ENCODE measurements around the gene HECW1. TPM values are rescaled to one million over a fixed set of nuclear protein-coding genes. Genes with fewer than 3 reads are reported as not detected.
A peak's percentile ranks its signal among the peaks of the same experiment; 100 is the strongest.
"Not testable (repeated sequence)": the region's sequence is repeated elsewhere in the genome, so short reads cannot be mapped to it uniquely, and the experiment has no call there.

Gene HECW1
- total RNA-seq, 1 experiment from 2014 or later = 33.8 TPM

DNA sequence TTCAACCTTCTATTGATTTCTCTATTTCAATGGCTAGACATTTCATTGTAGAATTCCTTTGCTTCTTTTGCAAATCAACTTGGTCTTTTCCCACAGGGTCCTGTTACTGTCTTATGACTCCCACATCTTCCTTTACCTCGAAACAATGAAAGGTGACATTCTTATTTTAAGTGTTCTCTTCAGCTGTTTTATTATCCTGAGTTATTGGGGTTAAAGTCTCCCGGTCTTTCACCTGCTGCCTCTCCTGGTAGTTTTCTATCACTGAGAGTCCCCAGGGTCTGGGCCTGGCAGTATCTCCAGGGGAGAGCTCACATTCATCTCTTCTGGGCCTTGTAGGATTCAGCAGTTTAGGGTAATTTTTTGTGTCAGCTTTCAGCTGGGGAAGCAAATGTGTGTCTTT lies 95.8 kb downstream of the HECW1 start:
- no peak for DNase-seq (ENCODE audit: low spot score)

GRCh38 chr7:43210539-43210938 lies 98.1 kb downstream of the HECW1 start:
- not testable (repeated sequence) for DNase-seq (ENCODE audit: low spot score)

- no peak for DNase-seq (ENCODE audit: low spot score)
These were observed 98.8 kb downstream of the HECW1 start for GRCh38 chr7:43211286-43211685.

DNA sequence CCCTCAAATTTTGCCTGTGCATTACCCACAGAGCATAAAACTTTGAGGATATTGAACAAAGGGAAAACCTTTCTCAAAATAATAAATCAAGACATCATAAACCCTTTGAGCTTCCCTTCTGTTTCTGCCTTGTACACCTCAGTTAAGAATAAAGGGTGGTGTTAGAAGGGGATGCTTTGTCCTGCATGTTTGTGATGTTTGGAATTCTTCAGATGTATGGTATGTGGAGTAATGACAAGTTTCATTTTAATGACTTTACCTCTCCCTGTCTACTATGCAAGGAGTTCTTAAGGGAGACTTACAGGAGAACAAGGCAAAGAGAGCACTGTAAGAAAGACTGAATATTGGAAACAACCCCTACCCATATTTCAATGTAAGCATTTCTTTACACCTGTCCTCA lies 99.2 kb downstream of the HECW1 start:
- DNase-seq (ENCODE audit: low spot score) = no peak

- DNase-seq (ENCODE audit: low spot score) = no peak
These were observed 100.5 kb downstream of the HECW1 start for GRCh38 chr7:43212921-43213320.

GRCh38 chr7:43215061-43215460 lies 102.6 kb downstream of the HECW1 start:
- DNase-seq (ENCODE audit: low spot score) = no peak

- no peak for DNase-seq (ENCODE audit: low spot score)
These were observed 104.6 kb downstream of the HECW1 start for GRCh38 chr7:43217055-43217454.

DNA sequence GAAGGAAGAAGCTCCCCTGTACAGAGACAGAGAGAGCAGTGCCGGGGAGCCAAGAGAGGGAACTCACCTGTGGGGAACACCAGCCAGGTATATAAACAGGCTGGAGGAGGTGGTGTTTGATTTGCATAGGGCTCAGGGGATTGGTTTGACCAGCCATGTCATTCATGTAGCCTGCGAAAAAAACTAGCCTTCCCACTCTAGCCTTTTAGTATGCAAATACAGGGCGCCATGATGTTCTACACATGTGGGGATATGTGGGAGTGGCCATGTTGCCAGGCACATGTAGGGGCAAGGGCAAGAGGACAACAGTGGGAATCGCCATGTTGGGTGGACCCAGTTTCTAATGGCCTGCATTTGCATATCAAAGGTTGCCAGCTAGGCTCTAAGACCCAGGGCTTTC lies 106.5 kb downstream of the HECW1 start:
- not testable (repeated sequence) for DNase-seq (ENCODE audit: low spot score)

DNA sequence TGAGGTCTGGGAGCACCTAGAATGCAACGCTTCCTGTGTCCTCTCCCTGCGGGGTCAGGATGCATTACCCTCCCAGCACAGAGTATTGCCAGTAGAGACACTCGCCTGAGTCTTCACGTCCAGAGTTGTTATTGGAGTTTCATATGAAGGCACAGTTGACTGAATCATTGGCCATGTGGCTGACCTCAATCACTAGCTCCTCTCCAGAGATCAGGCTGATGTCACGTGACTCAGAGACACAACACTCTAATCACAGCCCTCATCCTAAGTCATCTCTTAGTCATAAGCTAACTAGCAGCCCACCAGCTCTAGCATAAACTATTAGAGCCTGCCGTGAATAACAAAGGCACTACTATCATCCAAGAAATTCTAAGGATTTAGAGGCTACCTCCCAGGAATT lies 107.8 kb downstream of the HECW1 start:
- DNase-seq (ENCODE audit: low spot score) = no peak

- DNase-seq (ENCODE audit: low spot score) = no peak
These were observed 108.3 kb downstream of the HECW1 start for GRCh38 chr7:43220742-43221141.

GRCh38 chr7:43229801-43230200 lies 117.4 kb downstream of the HECW1 start:
- no peak for DNase-seq (ENCODE audit: low spot score)

- DNase-seq (ENCODE audit: low spot score) = no peak
These were observed 119.9 kb downstream of the HECW1 start for GRCh38 chr7:43232366-43232765.

GRCh38 chr7:43234073-43234472 lies 121.6 kb downstream of the HECW1 start:
- no peak for DNase-seq (ENCODE audit: low spot score)

- no peak for DNase-seq (ENCODE audit: low spot score)
These were observed 122.5 kb downstream of the HECW1 start for GRCh38 chr7:43234968-43235367.

DNA sequence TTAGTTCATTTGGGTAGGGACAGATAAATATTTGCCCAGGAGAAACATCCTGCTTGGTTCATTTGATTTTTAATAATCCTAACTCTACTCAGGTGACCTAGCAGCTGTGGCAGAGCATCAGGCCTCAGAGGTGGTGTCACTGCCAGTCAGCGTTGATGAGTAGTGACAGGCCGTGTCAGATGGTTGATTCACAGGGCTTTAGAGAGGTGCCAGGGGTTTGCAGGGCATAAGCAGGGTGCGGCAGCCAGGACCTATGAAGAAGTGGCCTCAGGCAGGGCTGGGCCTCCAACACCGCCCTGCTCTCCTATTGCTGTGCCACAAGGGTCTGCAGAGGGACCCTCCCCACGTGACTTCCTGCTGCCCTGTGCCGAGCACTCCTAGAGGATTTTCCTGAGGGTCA lies 128.1 kb downstream of the HECW1 start:
- no peak for DNase-seq (ENCODE audit: low spot score)

GRCh38 chr7:43242628-43243255 lies 130.3 kb downstream of the HECW1 start:
- peak; percentile 18 for DNase-seq (ENCODE audit: low spot score)

- DNase-seq (ENCODE audit: low spot score) = peak; percentile 8
These were observed 131.8 kb downstream of the HECW1 start for GRCh38 chr7:43244232-43244631.

DNA sequence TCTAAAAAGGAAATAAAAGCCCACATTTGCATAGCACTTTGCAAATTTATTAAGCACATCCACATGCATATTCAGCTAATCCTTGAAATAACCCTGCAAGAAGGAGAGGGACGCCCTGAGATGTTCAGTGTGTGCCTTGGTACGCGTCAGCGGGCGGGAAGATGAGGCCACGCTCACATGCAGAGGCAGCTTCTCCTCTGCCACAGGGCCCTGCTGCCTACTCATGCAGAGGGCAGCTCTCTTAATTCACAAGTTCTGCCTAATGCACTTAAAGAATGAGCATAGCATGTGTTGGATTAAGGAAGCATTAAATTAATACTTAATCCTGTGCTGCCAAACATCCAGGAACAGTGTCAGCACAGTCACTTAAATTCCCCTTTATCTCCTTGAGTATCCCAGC lies 132.3 kb downstream of the HECW1 start:
- DNase-seq (ENCODE audit: low spot score) = peak; percentile 5

DNA sequence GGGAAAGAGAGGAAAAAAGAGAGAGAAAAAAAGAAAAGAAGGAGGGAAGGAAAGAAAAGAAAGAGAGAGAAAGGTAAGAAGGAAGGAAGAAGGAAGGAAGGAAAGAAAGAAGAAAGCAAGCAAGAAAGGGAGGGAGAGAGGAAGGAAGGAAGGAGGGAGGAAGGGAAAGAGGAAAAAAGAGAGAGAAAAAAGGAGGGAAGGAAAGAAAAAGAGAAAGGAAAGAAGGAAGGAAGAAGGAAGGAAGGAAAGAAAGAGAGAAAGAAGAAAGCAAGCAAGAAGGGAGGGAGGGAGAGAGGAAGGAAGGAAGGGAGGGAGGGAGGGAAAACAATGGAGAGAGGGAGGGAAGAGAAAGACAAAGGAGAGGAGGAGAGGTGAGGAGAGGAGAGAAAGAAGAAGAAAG lies 135.3 kb downstream of the HECW1 start:
- DNase-seq (ENCODE audit: low spot score) = no peak

GRCh38 chr7:43248553-43248952 lies 136.1 kb downstream of the HECW1 start:
- no peak for DNase-seq (ENCODE audit: low spot score)

DNA sequence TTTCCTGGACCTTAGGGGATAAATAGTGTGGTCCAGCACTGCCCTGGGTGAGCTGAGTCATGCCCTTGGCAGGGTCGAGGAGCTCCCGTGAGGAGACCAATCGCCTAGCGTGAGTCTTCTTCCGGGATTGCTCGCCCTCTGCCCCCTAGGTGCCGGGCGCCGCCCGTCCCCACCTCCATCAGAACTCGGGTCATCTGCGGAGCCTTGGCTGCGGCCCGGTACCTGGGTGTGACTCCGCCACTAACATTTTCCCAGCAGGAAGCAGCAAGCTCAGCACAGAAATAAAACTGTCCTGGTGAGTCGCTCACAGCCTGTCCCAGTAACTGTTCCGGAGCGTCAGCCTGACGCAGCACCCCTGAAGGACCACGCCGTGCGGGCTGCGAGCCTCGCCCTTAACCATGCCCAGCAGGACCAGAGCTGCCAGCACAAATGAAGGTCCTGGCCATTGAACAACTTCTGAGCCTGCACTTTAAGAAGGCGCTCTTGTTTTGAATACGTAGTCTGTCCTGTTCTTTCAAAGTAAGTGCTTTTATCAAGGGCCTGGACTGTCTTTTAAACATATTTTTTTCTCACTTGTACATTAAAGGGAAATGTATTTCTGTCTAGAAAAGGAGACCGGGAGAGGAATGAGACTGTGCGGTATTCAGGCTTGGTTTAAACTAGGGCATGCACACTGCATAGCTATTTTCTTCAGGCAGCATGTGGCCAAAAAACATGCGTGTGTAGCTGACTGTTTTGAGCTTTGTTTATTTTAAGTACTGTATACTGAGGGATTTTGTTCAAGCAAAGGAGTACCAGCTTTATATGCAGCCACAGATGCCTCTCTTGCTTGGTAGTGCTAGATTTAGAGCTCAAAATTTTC lies 136.7 kb downstream of the HECW1 start:
- DNase-seq (ENCODE audit: low spot score) = peak; percentile 89

DNA sequence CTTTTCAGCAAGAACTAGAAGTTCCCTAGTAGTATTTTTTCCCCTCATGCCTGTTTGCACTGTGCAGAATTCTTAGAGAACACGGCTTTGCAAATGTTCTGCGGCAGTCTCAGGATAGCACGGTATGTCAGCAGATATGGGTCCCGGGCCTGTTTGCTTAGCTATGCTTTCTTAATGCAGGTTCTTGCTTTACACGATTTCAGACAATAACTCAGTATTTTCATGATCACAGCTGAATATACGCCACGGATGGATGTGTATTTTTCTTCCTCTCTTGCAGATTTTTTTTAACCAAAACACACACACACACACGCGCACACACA lies 137.3 kb downstream of the HECW1 start:
- DNase-seq (ENCODE audit: low spot score) = no peak

Measured in H4 (cell line).